B cell (primary cell): ENCODE data around the gene SPPL2A. TPM values are rescaled to one million over a fixed set of nuclear protein-coding genes. Genes with fewer than 3 reads are reported as not detected.

Experiments used
- ATAC-seq: fragments of 200-7000 bp; cut with Tn5 transposase; one replicate; pipeline ENCODE4 v1.10.0; 2021; ENCODE audit warnings: low read depth, mild to moderate bottlenecking, moderate number of reproducible peaks, moderate library complexity
- CTCF ChIA-PET: fragments of 350-600 bp; sonication (Branson Sonifier 250); formaldehyde crosslinking; loops from one replicate; lab custom pipeline; 2021; ENCODE audit warnings: antibody characterized with exemption, inconsistent platforms; lab: Charles Lee
- POLR2A ChIA-PET: fragments of 350-600 bp; sonication (Branson Sonifier 250); formaldehyde crosslinking; loops from one replicate; lab custom pipeline; 2021; ENCODE audit warnings: antibody characterized with exemption; lab: Charles Lee
- DNase-seq: peaks from one replicate; pipeline ENCODE4 v3.0.0; 2013
- H2AFZ ChIP-seq: 2 replicates; pipeline ENCODE4 v1.6.1; 2012; ENCODE audit warnings: mild to moderate bottlenecking, low read depth, low read length; ENCODE audit not compliant: insufficient read depth, poor library complexity, severe bottlenecking
- H3K27ac ChIP-seq, 2 donors: 1 replicate in 1 of 2; 2 replicates in 1 of 2; pipeline ENCODE4 v1.5.1; 2012 to 2013; ENCODE audit warnings: low read length in 2 of 2, mild to moderate bottlenecking in 2 of 2, moderate library complexity in 1 of 2
- H3K27me3 ChIP-seq, 4 experiments: fragments of 200-600 bp in 1 of 4; sonication (generic) in 1 of 4; replicated peaks in 1 of 4; 1 replicate in 2 of 4; 2 replicates in 2 of 4; pipeline versions ENCODE4 v1.6.1 to v1.7.0; 2013 to 2016; ENCODE audit warnings: low read length in 3 of 4, mild to moderate bottlenecking in 2 of 4, mixed read lengths in 1 of 4, moderate library complexity in 1 of 4; ENCODE audit not compliant: insufficient read depth in 4 of 4, control insufficient read depth in 3 of 4; ENCODE audit errors: control extremely low read depth in 1 of 4
- H3K36me3 ChIP-seq, 2 experiments: replicated peaks in 1 of 2; 1 replicate in 1 of 2; 2 replicates in 1 of 2; pipeline versions ENCODE4 v1.6.1 to v1.7.1; 2013; ENCODE audit warnings: low read length in 1 of 2; ENCODE audit not compliant: insufficient read depth in 2 of 2, control insufficient read depth in 1 of 2; ENCODE audit errors: control extremely low read depth in 1 of 2, extremely low read depth in 1 of 2
- H3K4me1 ChIP-seq, 2 donors: fragments of 200-600 bp in 1 of 2; sonication (generic) in 1 of 2; 1 replicate in 1 of 2; 2 replicates in 1 of 2; pipeline versions ENCODE4 v1.5.1 to v1.6.1; 2013 to 2017; ENCODE audit warnings: low read length in 2 of 2; ENCODE audit not compliant: control insufficient read depth in 2 of 2, insufficient read depth in 2 of 2
- H3K4me2 ChIP-seq: replicated peaks from 2 replicates; pipeline ENCODE3; 2012; ENCODE audit warnings: mild to moderate bottlenecking, low read depth, low read length; ENCODE audit not compliant: poor library complexity, severe bottlenecking
- H3K4me3 ChIP-seq, 5 experiments: fragments of 200-600 bp in 1 of 5; sonication (generic) in 1 of 5; 1 replicate in 3 of 5; 2 replicates in 2 of 5; pipeline versions ENCODE4 v1.5.1 to v1.7.0; 2011 to 2016; ENCODE audit warnings: low read length in 4 of 5, mild to moderate bottlenecking in 4 of 5, low read depth in 2 of 5, control low read depth in 1 of 5, moderate library complexity in 1 of 5; ENCODE audit not compliant: insufficient read depth in 1 of 5; ENCODE audit errors: control extremely low read depth in 1 of 5, extremely low read depth in 1 of 5
- H3K79me2 ChIP-seq: fragments of 200-600 bp; sonication (generic); one replicate; pipeline ENCODE4 v1.6.0; 2016; ENCODE audit warnings: low read length; ENCODE audit not compliant: control insufficient read depth, insufficient read depth
- H3K9ac ChIP-seq: fragments of 200-600 bp; sonication (generic); 2 replicates; pipeline ENCODE4 v1.6.1; 2017; ENCODE audit warnings: mild to moderate bottlenecking, low read length, moderate library complexity
- H3K9me3 ChIP-seq, 3 donors: one replicate each; pipeline versions ENCODE4 v1.6.1 to v1.7.1; 2013; ENCODE audit warnings: low read length in 2 of 3; ENCODE audit not compliant: control insufficient read depth in 2 of 3, insufficient read depth in 1 of 3; ENCODE audit errors: control extremely low read depth in 1 of 3
- H4K20me1 ChIP-seq: 2 replicates; pipeline ENCODE4 v1.6.0; 2012; ENCODE audit warnings: mild to moderate bottlenecking, low read length; ENCODE audit not compliant: insufficient read depth, control insufficient read depth, poor library complexity, severe bottlenecking
- H3K27ac Mint-ChIP-seq: one replicate; pipeline ENCODE4 v1.8.0; 2021; ENCODE audit warnings: mixed read lengths
- H3K27me3 Mint-ChIP-seq: one replicate; pipeline ENCODE4 v1.8.0; 2021; ENCODE audit warnings: mixed read lengths
- H3K4me1 Mint-ChIP-seq: one replicate; pipeline ENCODE4 v1.8.0; 2021; ENCODE audit warnings: mixed read lengths
- H3K4me3 Mint-ChIP-seq: one replicate; pipeline ENCODE4 v1.8.0; 2021; ENCODE audit warnings: mixed read lengths
- H3K9me3 Mint-ChIP-seq: one replicate; pipeline ENCODE4 v1.8.0; 2022; ENCODE audit warnings: mixed read lengths; ENCODE audit not compliant: insufficient read depth
- EZH2 ChIP-seq: IDR thresholded peaks from 2 replicates; pipeline ENCODE4 v1.6.1; 2012; ENCODE audit warnings: borderline replicate concordance, low read depth, mild to moderate bottlenecking, moderate library complexity, low read length; ENCODE audit not compliant: insufficient read depth, poor library complexity, severe bottlenecking
- WGBS: methylation state at CpG from one replicate; pipeline ENCODE4 v1.1.5; 2013; ENCODE audit warnings: missing lambda C conversion rate; ENCODE audit not compliant: insufficient coverage; 5-methylcytosine and 5-hydroxymethylcytosine counted together
- intact Hi-C: fragments of 100-400 bp; cut with micrococcal nuclease; formaldehyde crosslinking; loops from one replicate; pipeline ENCODE4 v1.10.0; 2022
- polyA plus RNA-seq: library from polyadenylated mRNA; depleted of rRNA; stranded (reverse); fragments of >200 nt; gene quantifications from 2 replicates; pipeline ENCODE4 v1.2.3, GENCODE V29; 2012
- small RNA-seq: library from RNA; depleted of rRNA; stranded (forward); fragments of <200 nt; gene quantifications from one replicate; pipeline ENCODE3, GENCODE V24; 2012; ENCODE audit warnings: low replicate concordance, low read depth; ENCODE audit not compliant: insufficient read length
- total RNA-seq, 2 donors: library from RNA; stranded (reverse); fragments of 120-200 nt in 1 of 2; gene quantifications; 1 replicate in 1 of 2; 2 replicates in 1 of 2; pipeline versions ENCODE4 v1.2.3 to v1.2.4, GENCODE V29; 2013 to 2022
- TF ChIP-seq, protein P1 (sequence below): fragments of 200-600 bp; IDR thresholded peaks from one replicate; pipeline ENCODE4 v1.8.0; 2022; ENCODE audit warnings: antibody characterized with exemption, mild to moderate bottlenecking

SPPL2A gene
- total and polyA plus RNA-seq, 2 donors (not counting 1 experiment from before 2014, with no cell fraction given) = 34.6 to 78.3 TPM

GRCh38 chr15:50653156-50653743 is 112.3 kb downstream of the SPPL2A start:
- Histone ChIP-seq H3K36me3 (peaks cover 3 to 59% of the 10 kb centered on the region in 2 experiments), H3K4me3 (no peak overlapping the region)

DNA sequence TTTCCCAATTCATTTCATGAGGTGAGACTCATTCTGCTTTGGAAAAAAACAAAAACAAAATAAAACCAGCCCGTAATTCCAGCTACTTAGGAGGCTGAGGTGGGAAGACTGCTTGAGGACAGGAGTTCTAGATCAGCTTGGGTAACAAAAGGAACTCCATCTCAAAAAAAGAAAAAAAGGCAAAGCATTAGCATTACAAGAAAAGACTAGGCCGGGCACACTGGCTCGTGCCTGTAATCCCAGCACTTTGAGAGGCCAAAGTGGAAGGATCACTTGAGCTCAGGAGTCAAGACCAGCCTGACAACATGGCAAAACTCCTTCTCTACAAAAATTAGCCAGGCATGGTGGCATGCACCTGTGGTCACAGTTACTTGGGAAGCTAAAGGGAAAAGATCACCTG is 112.8 kb downstream of the SPPL2A start:
- no peak for DNase-seq
- WGBS = 100% methylated on average over 2 of the region's 3 CpGs
- peaks cover 6 to 61% of the 10 kb centered on the region in 2 experiments for H3K36me3 ChIP-seq

More at GRCh38 chr15:50653156-50653743, 112.3 kb downstream of the SPPL2A start:
- Mint-ChIP-seq H3K27me3 (no peaks in the 10 kb centered on the region), H3K4me3 (no peak overlapping the region), H3K4me1 (peaks cover 8% of the 10 kb centered on the region), H3K27ac (no peak overlapping the region), H3K9me3 (no peaks in the 10 kb centered on the region)
- intact Hi-C loops = no loop called here
- POLR2A ChIA-PET = no interaction called here
- CTCF ChIA-PET = no interaction called here
- WGBS = 92% methylated on average over 2 of the region's 6 CpGs
- H3K27me3 ChIP-seq = no peaks in the 10 kb centered on the region
- H3K4me1 ChIP-seq = no peaks in the 10 kb centered on the region
- H3K79me2 ChIP-seq = peaks cover 26% of the 10 kb centered on the region
- DNase-seq = no peak
- no peak overlapping the region for H3K9ac ChIP-seq
- H3K4me2 ChIP-seq = no peak overlapping the region
- ATAC-seq = no peak
- H4K20me1 ChIP-seq = peaks cover 4% of the 10 kb centered on the region
- no peaks in the 10 kb centered on the region for H3K9me3 ChIP-seq
- TF ChIP-seq EZH2 = no peak
- TF ChIP-seq, protein P1, sequence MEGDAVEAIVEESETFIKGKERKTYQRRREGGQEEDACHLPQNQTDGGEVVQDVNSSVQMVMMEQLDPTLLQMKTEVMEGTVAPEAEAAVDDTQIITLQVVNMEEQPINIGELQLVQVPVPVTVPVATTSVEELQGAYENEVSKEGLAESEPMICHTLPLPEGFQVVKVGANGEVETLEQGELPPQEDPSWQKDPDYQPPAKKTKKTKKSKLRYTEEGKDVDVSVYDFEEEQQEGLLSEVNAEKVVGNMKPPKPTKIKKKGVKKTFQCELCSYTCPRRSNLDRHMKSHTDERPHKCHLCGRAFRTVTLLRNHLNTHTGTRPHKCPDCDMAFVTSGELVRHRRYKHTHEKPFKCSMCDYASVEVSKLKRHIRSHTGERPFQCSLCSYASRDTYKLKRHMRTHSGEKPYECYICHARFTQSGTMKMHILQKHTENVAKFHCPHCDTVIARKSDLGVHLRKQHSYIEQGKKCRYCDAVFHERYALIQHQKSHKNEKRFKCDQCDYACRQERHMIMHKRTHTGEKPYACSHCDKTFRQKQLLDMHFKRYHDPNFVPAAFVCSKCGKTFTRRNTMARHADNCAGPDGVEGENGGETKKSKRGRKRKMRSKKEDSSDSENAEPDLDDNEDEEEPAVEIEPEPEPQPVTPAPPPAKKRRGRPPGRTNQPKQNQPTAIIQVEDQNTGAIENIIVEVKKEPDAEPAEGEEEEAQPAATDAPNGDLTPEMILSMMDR = no peak
- H3K27ac ChIP-seq = no peak overlapping the region
- no peak overlapping the region for H2AFZ ChIP-seq

More for the DNA sequence above, 112.8 kb downstream of the SPPL2A start:
- ChIA-PET POLR2A (no interaction called here), CTCF (interaction anchor here (0.6 kb wide), 1 partner anchor 135 kb away, joined by 3 read pairs; no protein-coding TSS in a partner anchor)
- intact Hi-C loops = no loop called here
- no peaks in the 10 kb centered on the region for H3K9me3 Mint-ChIP-seq
- no peak for TF ChIP-seq EZH2
- no peak overlapping the region for H3K4me3 ChIP-seq
- no peaks in the 10 kb centered on the region for H3K27me3 ChIP-seq
- ATAC-seq = no peak
- no peaks in the 10 kb centered on the region for H3K9me3 ChIP-seq
- no peaks in the 10 kb centered on the region for H4K20me1 ChIP-seq
- H3K4me3 Mint-ChIP-seq = no peak overlapping the region
- peaks cover 29% of the 10 kb centered on the region for H3K79me2 ChIP-seq
- H3K4me2 ChIP-seq = no peak overlapping the region
- H3K4me1 ChIP-seq = no peaks in the 10 kb centered on the region
- peaks cover 8% of the 10 kb centered on the region for H3K4me1 Mint-ChIP-seq
- no peaks in the 10 kb centered on the region for H3K27me3 Mint-ChIP-seq
- H3K9ac ChIP-seq = no peak overlapping the region
- no peak overlapping the region for H3K27ac ChIP-seq
- H3K27ac Mint-ChIP-seq = no peak overlapping the region
- no peak overlapping the region for H2AFZ ChIP-seq

Small RNA genes within 50 kb of the gene (small RNA-seq; reads per million reads assigned to genes)
- not detected for gene AC012100.1
- not detected for gene RN7SL354P

Other genes with a start within 250 kb of the SPPL2A start
- 0.34 TPM in 1 of 2 replicates, not detected in the other for gene USP50, start 219.0 kb downstream of the SPPL2A start, total RNA-seq
- not detected in 2 replicates for gene USP50, start 219.0 kb downstream of the SPPL2A start, polyA plus RNA-seq
- 77.2 and 86.4 TPM in 2 replicates for gene TRPM7, start 78.9 kb downstream of the SPPL2A start, total RNA-seq
- gene TRPM7, start 78.9 kb downstream of the SPPL2A start, polyA plus RNA-seq = 12.5 and 25.5 TPM in 2 replicates
- 12.0 and 12.6 TPM in 2 replicates for gene AP4E1, start 143.0 kb upstream of the SPPL2A start, total RNA-seq
- 2.8 and 3.0 TPM in 2 replicates for gene AP4E1, start 143.0 kb upstream of the SPPL2A start, polyA plus RNA-seq